ENCODE measurements around the gene ENO3.

GRCh38 chr17:4945176-4945943 is 5.6 kb upstream of the ENO3 start:
- TF ChIP-seq CTCF (IDR thresholded peaks at IDR 0.05) (no peak), ZFX (IDR thresholded peaks at IDR 0.05; ENCODE audit: borderline replicate concordance) (no peak)

Data from 22Rv1 (cell line).